Right lobe of liver (tissue), 6 donors: Measurements from ENCODE around the gene DLG1. TPM values are rescaled to one million over a fixed set of nuclear protein-coding genes. Genes with fewer than 3 reads are reported as not detected.
A peak's percentile ranks its signal among the peaks of the same experiment; 100 is the strongest.

Source experiments
- ATAC-seq, 4 donors: fragments of 200-7000 bp; cut with Tn5 transposase; one replicate each; pipeline ENCODE4 v1.9.1; 2020; ENCODE audit warnings: mild to moderate bottlenecking in 4 of 4, moderate library complexity in 4 of 4
- DNase-seq, 3 donors: peaks; one replicate each; pipeline ENCODE4 v3.0.0-alpha.2; 2020
- H3K27ac ChIP-seq, 3 donors: fragments of 200-600 bp; one replicate each; pipeline ENCODE4 v1.8.0; 2022
- H3K27me3 ChIP-seq, 2 donors: fragments of 200-600 bp; one replicate each; pipeline ENCODE4 v1.8.0; 2022
- H3K36me3 ChIP-seq, 4 donors: fragments of 200-600 bp; sonication (generic) in 1 of 4; one replicate each; pipeline versions ENCODE4 v1.5.1 to v1.8.0; 2017 to 2022; ENCODE audit warnings: control low read depth in 1 of 4
- H3K4me1 ChIP-seq, 4 donors: fragments of 200-600 bp; sonication (generic) in 1 of 4; one replicate each; pipeline versions ENCODE4 v1.5.1 to v1.8.0; 2017 to 2022; ENCODE audit warnings: control low read depth in 1 of 4
- H3K4me3 ChIP-seq, 3 donors: fragments of 200-600 bp; one replicate each; pipeline ENCODE4 v1.8.0; 2022
- H3K9me3 ChIP-seq, 4 donors: fragments of 200-600 bp; sonication (generic) in 1 of 4; one replicate each; pipeline versions ENCODE4 v1.5.1 to v1.8.0; 2017 to 2022; ENCODE audit warnings: control low read depth in 1 of 4
- POLR2A ChIP-seq: fragments of 450-650 bp; IDR thresholded peaks from one replicate; pipeline ENCODE4 v1.6.1; 2017; ENCODE audit warnings: antibody characterized with exemption, mild to moderate bottlenecking
- WGBS: methylation state at CpG from one replicate; pipeline ENCODE4 v1.1.6; 2018; ENCODE audit warnings: low coverage, low lambda C conversion rate; ENCODE audit not compliant: insufficient coverage; ENCODE audit errors: missing lambda C conversion rate; 5-methylcytosine and 5-hydroxymethylcytosine counted together
- intact Hi-C, 2 donors: fragments of 100-400 bp; cut with DNase I; formaldehyde crosslinking; loops; one replicate each; pipeline versions ENCODE4 v1.11.2 to v1.14.1; 2022
- total RNA-seq, 6 experiments: library from RNA; depleted of rRNA in 2 of 6; stranded (reverse); fragments of >200 nt in 2 of 6; fragmentation: NEBNext Ultra II Directional in 3 of 6; extraction: Animal tissue kit (Norgen Biotek cat#: 25700) in 3 of 6; gene quantifications; one replicate each; pipeline versions ENCODE4 v1.1.0 to v1.2.4, GENCODE V29; 2016 to 2023
- TF ChIP-seq, protein P1 (sequence below), 4 donors: fragments of 200-600 bp in 3 of 4; fragments of 450-650 bp in 1 of 4; IDR thresholded peaks; one replicate each; pipeline versions ENCODE4 v1.5.1 to v1.8.0; 2016 to 2022; ENCODE audit warnings: antibody characterized with exemption in 4 of 4, mild to moderate bottlenecking in 2 of 4
- donor health status: DM: no; HTN: yes; CAD: no.
- donor health status: DM: no; HTN: no; CAD: no.
- donor health status: DM: no; HTN: no; CAD: no.
- donor health status: DM: no; HTN: yes; CAD: no.
- donor health status: DM: no; HTN: yes; CAD: no.

The DLG1 gene
- total RNA-seq, 6 experiments from 2014 or later, result 36.1 to 50.2 (median 44.2) TPM

DNA sequence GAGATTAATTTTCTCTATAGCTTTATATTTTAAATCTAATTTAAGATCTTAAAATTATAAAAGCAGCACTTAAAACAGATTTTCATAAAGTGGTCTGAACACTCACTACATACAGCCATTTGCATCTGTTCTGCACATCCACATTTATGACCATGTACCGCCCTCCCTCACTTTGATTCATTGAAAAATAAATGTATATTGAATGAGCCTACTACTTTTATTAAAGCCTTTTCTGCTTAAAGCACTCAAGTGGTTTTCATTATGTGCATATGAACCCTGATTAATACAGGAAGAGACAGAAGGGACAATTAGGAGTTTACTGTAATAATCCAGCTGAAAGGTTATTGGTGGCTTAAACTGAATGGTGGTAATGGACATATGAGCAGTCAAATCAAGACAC, 129.4 kb downstream of the DLG1 start:
- no peak for DNase-seq
- Histone ChIP-seq H3K36me3 (no peaks in the 10 kb centered on the region), H3K4me1 (no peaks in the 10 kb centered on the region), H3K9me3 (no peaks in the 10 kb centered on the region), H3K27ac (no peak overlapping the region), H3K4me3 (no peak overlapping the region), H3K27me3 (no peaks in the 10 kb centered on the region)
- intact Hi-C loops, result no loop called here
- no peak for ATAC-seq
- WGBS, result 100% methylated on average over 1 of the region's 1 CpG
- TF ChIP-seq, protein P1, sequence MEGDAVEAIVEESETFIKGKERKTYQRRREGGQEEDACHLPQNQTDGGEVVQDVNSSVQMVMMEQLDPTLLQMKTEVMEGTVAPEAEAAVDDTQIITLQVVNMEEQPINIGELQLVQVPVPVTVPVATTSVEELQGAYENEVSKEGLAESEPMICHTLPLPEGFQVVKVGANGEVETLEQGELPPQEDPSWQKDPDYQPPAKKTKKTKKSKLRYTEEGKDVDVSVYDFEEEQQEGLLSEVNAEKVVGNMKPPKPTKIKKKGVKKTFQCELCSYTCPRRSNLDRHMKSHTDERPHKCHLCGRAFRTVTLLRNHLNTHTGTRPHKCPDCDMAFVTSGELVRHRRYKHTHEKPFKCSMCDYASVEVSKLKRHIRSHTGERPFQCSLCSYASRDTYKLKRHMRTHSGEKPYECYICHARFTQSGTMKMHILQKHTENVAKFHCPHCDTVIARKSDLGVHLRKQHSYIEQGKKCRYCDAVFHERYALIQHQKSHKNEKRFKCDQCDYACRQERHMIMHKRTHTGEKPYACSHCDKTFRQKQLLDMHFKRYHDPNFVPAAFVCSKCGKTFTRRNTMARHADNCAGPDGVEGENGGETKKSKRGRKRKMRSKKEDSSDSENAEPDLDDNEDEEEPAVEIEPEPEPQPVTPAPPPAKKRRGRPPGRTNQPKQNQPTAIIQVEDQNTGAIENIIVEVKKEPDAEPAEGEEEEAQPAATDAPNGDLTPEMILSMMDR (IDR thresholded peaks at IDR 0.05), result no peak
- no peak for TF ChIP-seq POLR2A

DNA sequence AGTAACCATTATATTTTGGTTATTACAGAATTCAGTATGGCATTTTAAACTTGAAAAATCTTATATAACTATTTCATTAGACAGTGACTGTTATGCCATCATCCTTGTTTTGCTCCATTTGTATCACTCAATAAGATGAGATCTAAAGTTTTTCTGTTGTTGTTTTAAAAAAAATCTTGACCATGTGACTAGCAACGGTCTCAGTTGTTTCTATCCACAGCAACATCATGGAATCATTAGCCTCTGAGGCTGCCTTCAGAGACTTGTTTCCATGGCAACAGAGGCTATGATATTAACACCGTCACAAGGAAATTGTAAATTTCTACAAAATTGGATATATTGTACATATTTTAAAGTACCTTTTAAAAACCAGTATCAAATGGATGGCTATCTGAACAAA, 129.8 kb downstream of the DLG1 start:
- H3K4me3 ChIP-seq, result no peak overlapping the region
- no peak for DNase-seq
- H3K4me1 ChIP-seq, result no peaks in the 10 kb centered on the region
- TF ChIP-seq POLR2A, result no peak
- TF ChIP-seq, protein P1 (IDR thresholded peaks at IDR 0.05), result no peak
- no peaks in the 10 kb centered on the region for H3K36me3 ChIP-seq
- no peaks in the 10 kb centered on the region for H3K9me3 ChIP-seq
- no peak for ATAC-seq
- intact Hi-C loops, result no loop called here
- WGBS, result 79% methylated on average over 2 of the region's 2 CpGs
- H3K27me3 ChIP-seq, result no peaks in the 10 kb centered on the region
- H3K27ac ChIP-seq, result no peak overlapping the region

DNA sequence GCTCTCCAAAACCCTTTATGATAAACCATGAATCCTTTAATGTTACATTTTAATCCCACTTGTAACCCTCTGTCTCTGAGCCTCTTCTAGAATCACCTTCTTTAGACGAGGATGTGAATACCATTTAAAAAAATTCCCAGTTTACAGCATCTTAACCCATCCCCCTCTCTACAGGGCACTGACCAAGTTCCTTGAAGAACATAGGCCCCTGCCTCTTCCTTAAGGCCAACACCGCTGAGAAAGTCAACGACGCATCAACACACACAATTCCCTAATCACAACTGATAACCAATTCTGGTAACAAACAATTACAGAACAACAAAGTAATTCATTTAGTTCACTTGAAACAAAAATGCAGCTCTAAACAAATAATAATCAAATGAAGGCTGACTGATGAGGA, 130.3 kb downstream of the DLG1 start:
- DNase-seq (no peak), ATAC-seq (no peak)
- intact Hi-C loops, result no loop called here
- Histone ChIP-seq H3K27ac (no peak overlapping the region), H3K4me1 (no peaks in the 10 kb centered on the region), H3K27me3 (no peaks in the 10 kb centered on the region), H3K4me3 (no peak overlapping the region), H3K36me3 (no peaks in the 10 kb centered on the region), H3K9me3 (no peaks in the 10 kb centered on the region)
- TF ChIP-seq POLR2A, result no peak
- TF ChIP-seq, protein P1 (IDR thresholded peaks at IDR 0.05), result no peak
- WGBS, result 80% methylated on average over 4 of the region's 4 CpGs

DNA sequence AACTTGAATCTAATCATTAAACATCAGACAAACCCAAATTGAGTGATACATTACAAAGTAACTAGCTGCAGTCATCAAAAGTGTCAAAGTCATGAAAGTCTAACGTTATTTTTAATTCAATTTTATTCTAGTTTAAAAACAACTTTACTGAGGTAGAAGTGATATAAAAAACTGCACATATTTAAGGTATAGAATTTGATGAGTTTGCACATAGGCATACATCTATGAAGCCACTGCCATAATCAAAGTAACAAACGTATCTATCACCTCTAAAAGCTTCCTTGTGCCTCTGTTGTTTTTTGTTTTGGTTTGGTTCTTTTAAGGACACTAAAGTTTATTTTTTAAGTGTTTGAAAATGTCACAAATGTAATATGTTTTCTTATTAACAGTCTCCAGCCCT, 130.9 kb downstream of the DLG1 start:
- TF ChIP-seq, protein P1 (IDR thresholded peaks at IDR 0.05), result no peak
- no peak for TF ChIP-seq POLR2A
- Histone ChIP-seq H3K27ac (no peak overlapping the region), H3K27me3 (no peaks in the 10 kb centered on the region), H3K9me3 (no peaks in the 10 kb centered on the region), H3K36me3 (no peaks in the 10 kb centered on the region), H3K4me1 (peaks cover 0 to 4% (median under 1%) of the 10 kb centered on the region in 4 donors), H3K4me3 (no peak overlapping the region)
- WGBS, result 92% methylated on average over 2 of the region's 2 CpGs
- intact Hi-C loops, result no loop called here
- ATAC-seq (no peak), DNase-seq (no peak)

DNA sequence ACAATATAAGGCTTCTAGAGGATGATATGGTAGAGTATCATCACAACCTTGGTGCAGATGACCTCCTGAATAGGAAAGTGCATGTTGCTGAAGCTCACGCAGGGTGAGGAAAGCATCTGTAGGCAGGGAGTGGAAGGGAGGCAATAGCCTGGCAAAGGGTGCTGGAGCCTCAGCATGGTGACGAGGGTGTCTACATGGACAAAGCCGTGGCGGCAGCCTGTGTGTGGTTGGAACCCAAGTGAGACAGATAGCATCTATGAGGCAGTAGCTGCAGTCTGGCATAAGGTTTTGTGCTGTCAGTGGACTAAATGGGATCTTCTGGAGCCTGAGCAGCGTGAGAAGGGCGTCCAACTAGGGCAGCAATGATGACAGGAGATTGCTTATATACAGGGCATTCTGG, 132.5 kb downstream of the DLG1 start:
- WGBS, result 93% methylated on average over 3 of the region's 6 CpGs
- Histone ChIP-seq H3K4me3 (no peak overlapping the region), H3K27ac (no peak overlapping the region), H3K36me3 (no peaks in the 10 kb centered on the region), H3K27me3 (no peaks in the 10 kb centered on the region), H3K9me3 (no peaks in the 10 kb centered on the region), H3K4me1 (peaks cover 0 to 12% (median 5%) of the 10 kb centered on the region in 4 donors)
- DNase-seq (no peak), ATAC-seq (peak in 1 of 4 donors; percentile 17)
- no peak for TF ChIP-seq POLR2A
- TF ChIP-seq, protein P1 (IDR thresholded peaks at IDR 0.05), result no peak
- intact Hi-C loops, result no loop called here
